Measurements from ENCODE around the gene SCGB1C1.
"Not testable (repeated sequence)": the region's sequence is repeated elsewhere in the genome, so short reads cannot be mapped to it uniquely, and the experiment has no call there.

The SCGB1C1 gene

DNA sequence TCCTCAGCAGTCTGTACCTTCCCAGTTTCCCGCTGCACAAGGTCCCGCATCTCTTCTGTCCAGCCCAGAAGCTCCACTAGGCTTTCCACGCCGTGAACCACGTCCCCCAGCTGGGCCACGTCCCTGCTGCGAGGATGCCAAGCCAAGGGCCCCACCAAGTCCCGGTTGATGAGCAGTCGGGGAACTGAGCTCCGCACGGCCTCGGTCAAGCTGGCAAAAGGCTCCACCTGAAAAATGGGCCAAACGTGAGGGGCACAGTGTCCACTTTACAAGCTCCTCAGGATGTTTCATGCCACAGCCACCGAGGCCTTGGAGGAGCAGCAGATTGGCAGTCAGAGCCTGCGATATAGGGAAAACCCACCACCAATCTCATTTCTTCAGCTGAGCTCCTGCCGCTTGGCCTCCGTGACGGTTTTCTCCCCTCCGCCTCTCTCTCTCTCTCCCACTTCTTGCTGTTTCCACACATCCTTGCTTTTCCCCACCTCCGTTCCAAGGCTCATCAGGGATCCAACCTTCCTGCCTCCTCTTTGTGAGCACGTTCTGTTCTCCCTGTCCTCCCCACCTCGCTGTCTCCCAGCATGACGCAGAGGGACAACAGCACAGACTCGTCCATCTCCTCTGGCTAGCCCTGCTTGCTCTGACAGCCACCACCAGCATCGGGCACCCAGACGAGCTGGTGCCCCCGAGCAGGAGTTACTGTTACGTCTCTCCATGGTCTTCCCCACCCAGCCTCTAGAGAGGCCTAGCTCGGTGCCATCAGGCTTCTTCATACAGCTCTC lies 26.1 kb downstream of the SCGB1C1 start:
- no peak for DNase-seq (ENCODE audit: low read depth)

DNA sequence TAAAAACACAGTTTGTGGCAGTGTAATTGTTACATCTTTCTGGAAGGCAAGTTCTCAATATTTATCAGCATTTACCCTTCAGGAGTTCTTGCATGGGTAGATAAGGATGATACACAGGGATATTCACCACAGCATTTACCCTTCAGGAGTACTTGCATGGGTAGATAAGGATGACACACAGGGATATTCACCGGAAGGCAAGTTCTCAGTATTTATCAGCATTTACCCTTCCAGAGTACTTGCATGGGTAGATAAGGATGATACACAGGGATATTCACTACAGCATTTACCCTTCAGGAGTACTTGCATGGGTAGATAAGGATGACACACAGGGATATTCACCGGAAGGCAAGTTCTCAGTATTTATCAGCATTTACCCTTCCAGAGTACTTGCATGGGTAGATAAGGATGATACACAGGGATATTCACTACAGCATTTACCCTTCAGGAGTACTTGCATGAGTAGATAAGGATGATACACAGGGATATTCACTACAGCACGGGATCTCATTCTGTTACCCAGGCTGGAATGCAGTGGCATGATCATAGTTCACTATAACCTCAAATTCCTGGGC lies 27.9 kb downstream of the SCGB1C1 start:
- not testable (repeated sequence) for DNase-seq (ENCODE audit: low read depth)

DNA sequence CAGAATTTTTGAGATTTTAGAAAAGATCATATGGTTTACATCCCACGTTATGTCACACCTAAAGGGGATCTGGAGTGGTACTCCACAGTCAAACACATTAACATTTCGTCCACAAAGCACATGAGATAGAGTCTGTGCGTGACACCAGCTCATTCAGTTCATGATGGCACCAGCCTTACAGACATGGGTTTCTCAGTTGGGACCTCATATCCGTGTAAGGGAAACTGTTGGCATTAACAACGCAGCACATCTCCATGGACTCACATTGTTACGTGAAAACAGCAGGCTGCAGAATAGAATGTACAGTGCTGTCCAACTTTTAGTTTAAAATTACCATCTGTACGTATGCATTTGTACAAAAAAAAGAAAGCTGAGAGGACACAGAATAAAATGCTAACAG lies 28.7 kb downstream of the SCGB1C1 start:
- DNase-seq (ENCODE audit: low read depth) = no peak

DNA sequence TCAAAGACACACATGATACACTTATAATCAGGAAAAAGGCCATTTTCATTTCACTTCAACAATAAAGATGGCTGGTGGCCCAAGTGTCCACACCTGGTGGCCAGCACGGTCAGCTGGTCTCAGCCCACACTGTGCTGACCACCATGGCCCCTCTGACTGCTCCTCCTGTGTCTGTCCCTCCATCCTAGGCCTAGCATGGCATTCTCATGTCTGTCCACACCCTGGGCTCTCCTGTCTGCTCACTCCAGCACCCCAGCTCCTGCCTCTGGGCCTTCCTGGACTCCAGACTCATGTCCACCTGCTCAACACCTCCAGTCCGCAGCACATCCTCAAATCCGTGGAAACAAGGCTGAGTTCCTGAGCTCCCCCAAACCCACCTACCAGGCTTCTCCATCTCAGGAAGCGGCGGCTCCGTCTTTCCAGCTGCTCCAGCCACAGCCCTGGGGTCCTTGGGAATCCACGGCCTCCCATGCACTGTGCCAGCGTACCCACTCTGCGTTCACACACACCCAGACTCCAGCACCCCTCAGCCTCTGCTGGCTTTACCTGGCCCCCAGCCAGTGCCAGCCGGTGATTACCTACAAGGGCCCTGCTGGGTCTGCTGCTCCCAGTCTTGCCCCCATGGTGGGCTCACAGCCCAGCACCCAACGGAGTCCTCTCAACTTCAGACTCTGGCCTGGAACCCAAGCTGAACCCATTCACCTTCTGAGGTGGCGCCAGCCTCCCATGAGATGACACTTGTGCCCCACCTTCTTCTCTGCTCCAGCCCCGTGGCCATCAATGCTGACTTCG lies 29.3 kb downstream of the SCGB1C1 start:
- DNase-seq (ENCODE audit: low read depth) = no peak

- DNase-seq (ENCODE audit: low read depth) = no peak
Measured at GRCh38 chr11:223026-223789, 30.3 kb downstream of the SCGB1C1 start.

DNA sequence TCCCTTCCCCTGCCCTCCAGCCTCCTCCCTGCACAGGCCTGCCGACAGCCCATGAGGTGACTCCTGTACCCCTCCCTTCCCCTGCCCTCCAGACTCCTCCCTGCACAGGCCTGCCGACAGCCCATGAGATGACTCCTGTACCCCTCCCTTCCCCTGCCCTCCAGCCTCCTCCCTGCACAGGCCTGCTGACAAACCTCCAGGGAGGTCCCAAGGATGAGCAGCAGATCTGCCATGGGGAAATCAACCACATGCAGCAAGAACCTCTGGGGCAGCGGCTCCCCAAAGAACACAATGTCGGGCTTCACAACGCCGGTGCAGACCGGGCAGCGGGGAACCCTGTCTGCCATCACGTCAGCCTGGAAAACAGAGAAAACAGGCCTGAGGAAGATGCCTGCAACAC lies 31.0 kb downstream of the SCGB1C1 start:
- no peak for DNase-seq (ENCODE audit: low read depth)

GRCh38 chr11:224424-224823 lies 31.5 kb downstream of the SCGB1C1 start:
- no peak for DNase-seq (ENCODE audit: low read depth)

- no peak for DNase-seq (ENCODE audit: low read depth)
Measured at GRCh38 chr11:225734-226453, 33.0 kb downstream of the SCGB1C1 start.

DNA sequence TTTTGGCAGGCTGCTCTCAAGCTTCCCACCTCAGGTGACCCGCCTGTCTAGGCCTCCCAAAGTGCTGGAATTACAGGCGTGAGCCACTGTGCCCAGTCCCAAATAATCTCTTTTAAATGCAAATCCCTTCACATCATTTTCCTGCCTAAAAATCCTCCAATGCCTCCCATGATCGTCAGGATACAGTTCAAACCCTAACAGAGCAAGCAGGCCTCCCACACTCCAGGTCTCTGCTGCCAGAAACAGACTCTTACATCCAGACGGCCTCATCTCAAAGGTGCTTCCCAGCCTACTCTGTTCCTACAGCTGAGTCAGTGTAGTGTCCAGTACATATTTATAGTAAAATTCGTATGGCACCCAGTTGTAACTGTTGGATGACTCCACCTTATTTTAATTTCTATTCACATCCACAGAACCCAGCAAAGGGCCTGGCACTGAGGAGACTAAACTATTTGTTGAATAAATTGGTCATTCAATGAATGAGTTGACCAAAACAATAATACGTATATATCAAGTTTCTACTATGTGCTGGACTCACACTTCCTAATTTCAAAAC lies 35.0 kb downstream of the SCGB1C1 start:
- DNase-seq (ENCODE audit: low read depth) = no peak

- DNase-seq (ENCODE audit: low read depth) = no peak
Measured at GRCh38 chr11:230431-230830, 37.6 kb downstream of the SCGB1C1 start.

- no peak for DNase-seq (ENCODE audit: low read depth)
Measured at GRCh38 chr11:232783-233565, 40.1 kb downstream of the SCGB1C1 start.

GRCh38 chr11:235180-235579 lies 42.3 kb downstream of the SCGB1C1 start:
- no peak for DNase-seq (ENCODE audit: low read depth)

DNA sequence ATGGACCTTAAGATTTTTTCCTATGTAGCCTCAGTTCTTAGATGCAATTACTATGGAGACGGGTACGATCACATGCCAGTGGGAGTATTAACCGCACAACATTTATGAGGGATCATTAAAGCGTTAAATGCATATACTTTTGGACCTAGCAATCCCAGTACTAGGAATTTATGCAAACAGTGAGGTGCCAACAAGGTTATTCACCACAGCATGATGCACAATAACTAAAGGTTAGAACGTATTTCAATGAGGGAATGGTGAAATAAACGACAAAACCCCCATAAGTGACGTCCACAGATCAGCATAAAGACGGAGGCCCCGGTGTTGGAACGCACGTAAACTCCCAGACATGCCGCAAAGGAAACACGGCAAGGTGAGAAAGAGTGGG lies 42.7 kb downstream of the SCGB1C1 start:
- DNase-seq (ENCODE audit: low read depth) = peak; percentile 45

- DNase-seq (ENCODE audit: low read depth) = peak; percentile 79
Measured at GRCh38 chr11:235997-236773, 43.3 kb downstream of the SCGB1C1 start, which contains the start of gene SIRT3. Gene SIRT3 (minus strand): TSS chr11:236342. CDS start chr11:236328, 14 bp downstream.

GRCh38 chr11:236774-237767 lies 44.2 kb downstream of the SCGB1C1 start, which contains the start of gene PSMD13:
Gene PSMD13 (plus strand): TSS chr11:236976. CDS start chr11:237050, 74 bp downstream.
- peak; percentile 78 for DNase-seq (ENCODE audit: low read depth)

GRCh38 chr11:238346-238745 lies 45.5 kb downstream of the SCGB1C1 start:
- DNase-seq (ENCODE audit: low read depth) = not testable (repeated sequence)

- DNase-seq (ENCODE audit: low read depth) = no peak
Measured at GRCh38 chr11:240315-240714, 47.4 kb downstream of the SCGB1C1 start.

DNA sequence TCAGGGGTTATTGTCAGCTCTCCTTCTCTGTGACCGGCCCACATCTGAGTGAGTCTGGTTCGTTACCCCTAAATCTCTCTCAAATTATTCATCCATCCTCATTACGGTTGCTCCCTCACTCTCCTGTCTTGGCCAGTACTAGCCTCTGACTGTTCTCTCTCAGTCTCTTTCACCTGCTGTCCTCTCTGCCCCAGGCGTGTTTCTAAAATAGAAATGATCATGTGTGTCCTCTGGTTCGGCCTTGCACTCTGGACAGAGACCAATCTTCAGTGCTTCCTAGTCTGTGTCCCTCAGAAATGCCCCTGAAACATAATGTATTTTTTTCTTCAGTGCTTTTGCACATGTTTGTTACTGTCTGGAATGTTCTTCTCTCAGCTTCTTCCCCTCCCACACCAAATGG lies 48.8 kb downstream of the SCGB1C1 start:
- DNase-seq (ENCODE audit: low read depth) = no peak
